Lower leg skin (tissue), 4 donors: Measurements from ENCODE around the gene SBNO1. TPM values are rescaled to one million over a fixed set of nuclear protein-coding genes. Genes with fewer than 3 reads are reported as not detected.
A peak's percentile ranks its signal among the peaks of the same experiment; 100 is the strongest.

Experiments
- DNase-seq, 2 donors: peaks; one replicate each; pipeline ENCODE4 v3.0.0-alpha.2; 2019; ENCODE audit warnings: low spot score in 2 of 2
- H3K4me3 ChIP-seq: fragments of 200-600 bp; sonication (generic); 2 replicates; pipeline ENCODE4 v1.5.1; 2017; ENCODE audit warnings: mild to moderate bottlenecking, low read depth; ENCODE audit not compliant: poor library complexity, severe bottlenecking
- CTCF ChIP-seq, 3 donors: fragments of 450-650 bp; IDR thresholded peaks; one replicate each; pipeline ENCODE4 v1.5.1; 2016; ENCODE audit warnings: antibody characterized with exemption in 3 of 3, mild to moderate bottlenecking in 3 of 3, moderate library complexity in 2 of 3
- POLR2A ChIP-seq, 2 donors: fragments of 450-650 bp; IDR thresholded peaks; one replicate each; pipeline ENCODE4 v1.6.1; 2016 to 2017; ENCODE audit warnings: antibody characterized with exemption in 2 of 2, mild to moderate bottlenecking in 1 of 2, moderate library complexity in 1 of 2
- WGBS, 2 donors: methylation state at CpG; one replicate each; pipeline ENCODE4 v1.1.5; 2018; 5-methylcytosine and 5-hydroxymethylcytosine counted together
- intact Hi-C: fragments of 100-400 bp; cut with DNase I; formaldehyde crosslinking; loops from one replicate; pipeline ENCODE4 v1.15.0; 2023; ENCODE audit warnings: low total_unique reads
- total RNA-seq, 4 donors: library from RNA; depleted of rRNA; stranded (reverse); fragments of >200 nt; gene quantifications; one replicate each; pipeline ENCODE4 v1.1.0, GENCODE V29; 2016

The SBNO1 gene
- total RNA-seq, 4 donors from 2014 or later = 18.6 to 22.3 (median 20.8) TPM

GRCh38 chr12:123280971-123281370 is 83.7 kb downstream of the SBNO1 start:
- H3K4me3 ChIP-seq = no peak overlapping the region
- no peak for DNase-seq
- WGBS, 2 donors = 84 to 86% methylated on average over 2 of the region's 2 CpGs
- intact Hi-C loops = no loop called here
- TF ChIP-seq CTCF (IDR thresholded peaks at IDR 0.05) = no peak
- no peak for TF ChIP-seq POLR2A (IDR thresholded peaks at IDR 0.05)

GRCh38 chr12:123278101-123278627 is 86.5 kb downstream of the SBNO1 start:
- WGBS, 2 donors = 62 to 72% methylated on average over 2 of the region's 2 CpGs
- no peak overlapping the region for H3K4me3 ChIP-seq
- TF ChIP-seq CTCF (IDR thresholded peaks at IDR 0.05) = no peak
- TF ChIP-seq POLR2A (IDR thresholded peaks at IDR 0.05) = no peak
- intact Hi-C loops = no loop called here
- DNase-seq = no peak

- no peak for DNase-seq
- intact Hi-C loops = no loop called here
- TF ChIP-seq POLR2A (IDR thresholded peaks at IDR 0.05) = no peak
- TF ChIP-seq CTCF (IDR thresholded peaks at IDR 0.05) = no peak
- no peak overlapping the region for H3K4me3 ChIP-seq
- 87% methylated on average over 15 of the region's 15 CpGs for WGBS, 2 donors
Measured at GRCh38 chr12:123273166-123273565, 91.5 kb downstream of the SBNO1 start.

- peak in 1 of 2 donors; percentile 95 for DNase-seq
- H3K4me3 ChIP-seq = peak overlapping the region; percentile 45
- intact Hi-C loops = no loop called here
- TF ChIP-seq POLR2A (IDR thresholded peaks at IDR 0.05) = no peak
- no peak for TF ChIP-seq CTCF (IDR thresholded peaks at IDR 0.05)
- 0 to 1% methylated on average over 11 to 30 of the region's 108 CpGs for WGBS, 2 donors
Measured at GRCh38 chr12:123271001-123271668, 93.5 kb downstream of the SBNO1 start.

GRCh38 chr12:123270214-123271000 is 94.2 kb downstream of the SBNO1 start:
- TF ChIP-seq CTCF (IDR thresholded peaks at IDR 0.05) (no peak), POLR2A (IDR thresholded peaks at IDR 0.05) (no peak)
- intact Hi-C loops = no loop called here
- WGBS, 2 donors = 0 to 1% methylated on average over 19 to 24 of the region's 51 CpGs
- peak in 1 of 2 donors; percentile 86 for DNase-seq
- peak overlapping the region; percentile 45 for H3K4me3 ChIP-seq
